ENCODE results near the gene NIPBL.

The NIPBL gene

GRCh38 chr5:36934740-36935356, 58.3 kb downstream of the NIPBL start:
- peaks cover 16% of the 10 kb centered on the region for H3K9me3 Mint-ChIP-seq
- no peak for TF ChIP-seq CTCF (IDR thresholded peaks at IDR 0.05)
- no peak for DNase-seq
- H3K27ac Mint-ChIP-seq, result no peak overlapping the region
- no peaks in the 10 kb centered on the region for H3K27me3 Mint-ChIP-seq (ENCODE audit: low read depth, poor library complexity)
- no peaks in the 10 kb centered on the region for H3K4me1 Mint-ChIP-seq
- H3K4me3 Mint-ChIP-seq, result no peak overlapping the region
- H3K36me3 Mint-ChIP-seq (ENCODE audit: low read depth), result peaks cover 44% of the 10 kb centered on the region

GRCh38 chr5:36935805-36936204, 59.2 kb downstream of the NIPBL start:
- no peak for TF ChIP-seq CTCF (IDR thresholded peaks at IDR 0.05)
- H3K27ac Mint-ChIP-seq, result no peak overlapping the region
- H3K4me3 Mint-ChIP-seq, result no peak overlapping the region
- DNase-seq, result no peak
- H3K36me3 Mint-ChIP-seq (ENCODE audit: low read depth), result peaks cover 44% of the 10 kb centered on the region
- H3K4me1 Mint-ChIP-seq, result no peaks in the 10 kb centered on the region
- peaks cover 16% of the 10 kb centered on the region for H3K9me3 Mint-ChIP-seq
- no peaks in the 10 kb centered on the region for H3K27me3 Mint-ChIP-seq (ENCODE audit: low read depth, poor library complexity)

- TF ChIP-seq CTCF (IDR thresholded peaks at IDR 0.05), result no peak
- H3K4me1 Mint-ChIP-seq, result no peaks in the 10 kb centered on the region
These were observed 59.7 kb downstream of the NIPBL start for GRCh38 chr5:36936309-36936708.

GRCh38 chr5:36938129-36938528, 61.6 kb downstream of the NIPBL start:
- peaks cover 4% of the 10 kb centered on the region for H3K9me3 Mint-ChIP-seq
- no peak for TF ChIP-seq CTCF (IDR thresholded peaks at IDR 0.05)
- H3K36me3 Mint-ChIP-seq (ENCODE audit: low read depth), result peaks cover 28% of the 10 kb centered on the region
- H3K4me3 Mint-ChIP-seq, result no peak overlapping the region
- no peaks in the 10 kb centered on the region for H3K4me1 Mint-ChIP-seq
- H3K27me3 Mint-ChIP-seq (ENCODE audit: low read depth, poor library complexity), result no peaks in the 10 kb centered on the region
- no peak overlapping the region for H3K27ac Mint-ChIP-seq
- no peak for DNase-seq

More at GRCh38 chr5:36936309-36936708, 59.7 kb downstream of the NIPBL start:
- H3K27me3 Mint-ChIP-seq (ENCODE audit: low read depth, poor library complexity), result no peaks in the 10 kb centered on the region
- no peak overlapping the region for H3K27ac Mint-ChIP-seq
- H3K9me3 Mint-ChIP-seq, result peaks cover 15% of the 10 kb centered on the region
- H3K4me3 Mint-ChIP-seq, result no peak overlapping the region
- DNase-seq, result no peak
- peaks cover 43% of the 10 kb centered on the region for H3K36me3 Mint-ChIP-seq (ENCODE audit: low read depth)

GRCh38 chr5:36939969-36940858, 63.6 kb downstream of the NIPBL start:
- Mint-ChIP-seq H3K4me1 (no peaks in the 10 kb centered on the region), H3K36me3 (ENCODE audit: low read depth) (peaks cover 25% of the 10 kb centered on the region), H3K4me3 (no peak overlapping the region), H3K9me3 (peaks cover under 1% of the 10 kb centered on the region), H3K27me3 (ENCODE audit: low read depth, poor library complexity) (no peaks in the 10 kb centered on the region), H3K27ac (peak overlapping the region; percentile 29)
- no peak for DNase-seq
- TF ChIP-seq CTCF (IDR thresholded peaks at IDR 0.05), result no peak
